OCI-LY1 (cell line): ENCODE data around the gene OGA.

Experiments used
- H2AFZ ChIP-seq: fragments of 200-600 bp; sonication (generic), shearing (Covaris generic); 2 replicates; pipeline ENCODE4 v1.6.0; 2014; ENCODE audit warnings: antibody characterized with exemption, mild to moderate bottlenecking, low read length
- H3F3A ChIP-seq: fragments of 200-600 bp; sonication (generic), shearing (Covaris generic); 2 replicates; pipeline ENCODE4 v1.6.0; 2014; ENCODE audit warnings: mild to moderate bottlenecking, antibody characterized with exemption, low read length, moderate library complexity; ENCODE audit not compliant: insufficient read depth
- H3K27ac ChIP-seq: fragments of 200-600 bp; sonication (generic); 2 replicates; pipeline ENCODE4 v1.5.1; 2014; ENCODE audit warnings: low read length, mixed run types, mild to moderate bottlenecking, low read depth; ENCODE audit not compliant: poor library complexity, severe bottlenecking
- H3K27me3 ChIP-seq: fragments of 200-600 bp; sonication (generic); 2 replicates; pipeline ENCODE4 v1.6.0; 2014; ENCODE audit warnings: antibody characterized with exemption, mild to moderate bottlenecking, low read length, moderate library complexity; ENCODE audit not compliant: insufficient read depth
- H3K36me3 ChIP-seq: fragments of 200-600 bp; sonication (generic); 2 replicates; pipeline ENCODE4 v1.6.1; 2014; ENCODE audit warnings: mild to moderate bottlenecking, antibody characterized with exemption, low read length, moderate library complexity, mixed read lengths; ENCODE audit not compliant: insufficient read depth
- H3K4me1 ChIP-seq: fragments of 200-600 bp; sonication (generic); 2 replicates; pipeline ENCODE4 v1.5.1; 2014; ENCODE audit warnings: mild to moderate bottlenecking, low read length, moderate library complexity; ENCODE audit not compliant: insufficient read depth, severe bottlenecking
- H3K4me2 ChIP-seq: fragments of 200-600 bp; sonication (generic), shearing (Covaris generic); 2 replicates; pipeline ENCODE4 v1.6.1; 2014; ENCODE audit warnings: low read length
- H3K4me3 ChIP-seq: fragments of 200-600 bp; sonication (generic); 2 replicates; pipeline ENCODE4 v1.5.1; 2014; ENCODE audit warnings: low read length, low read depth, mild to moderate bottlenecking, mixed read lengths; ENCODE audit not compliant: poor library complexity, severe bottlenecking
- H3K79me2 ChIP-seq: fragments of 200-600 bp; shearing (Covaris generic); 2 replicates; pipeline ENCODE4 v1.6.1; 2016; ENCODE audit warnings: mixed run types, low read length, mixed read lengths; ENCODE audit not compliant: insufficient read depth
- H3K9ac ChIP-seq: fragments of 200-600 bp; sonication (generic), shearing (Covaris generic); 2 replicates; pipeline ENCODE4 v1.6.1; 2014; ENCODE audit warnings: mild to moderate bottlenecking, low read length, mixed read lengths
- H3K9me2 ChIP-seq: fragments of 200-600 bp; sonication (generic), shearing (Covaris generic); 2 replicates; pipeline ENCODE4 v1.6.1; 2014; ENCODE audit warnings: low read depth, mild to moderate bottlenecking, low read length, mixed read lengths
- H3K9me3 ChIP-seq: fragments of 200-600 bp; shearing (Covaris generic); 2 replicates; pipeline ENCODE4 v1.6.1; 2014; ENCODE audit warnings: low read length, mixed read lengths
- H4K20me1 ChIP-seq: fragments of 200-600 bp; sonication (generic), shearing (Covaris generic); 2 replicates; pipeline ENCODE4 v1.6.0; 2016; ENCODE audit warnings: mild to moderate bottlenecking, low read length; ENCODE audit not compliant: insufficient read depth
- CTCF ChIP-seq: fragments of 200-600 bp; sonication (generic), shearing (Covaris generic); IDR thresholded peaks from 2 replicates; pipeline ENCODE4 v1.5.1; 2017; ENCODE audit warnings: mild to moderate bottlenecking, antibody characterized with exemption, low read length, moderate library complexity, mixed read lengths
- EZH2 ChIP-seq: fragments of 200-600 bp; sonication (generic), shearing (Covaris generic); IDR thresholded peaks from 2 replicates; pipeline ENCODE4 v1.8.0; 2017; ENCODE audit warnings: borderline replicate concordance, mixed run types, mild to moderate bottlenecking, antibody characterized with exemption, low read length, moderate library complexity, mixed read lengths

OGA gene

GRCh38 chr10:101766753-101767599 lies 51.3 kb downstream of the OGA start:
- no peaks in the 10 kb centered on the region for H3K27me3 ChIP-seq
- H3K79me2 ChIP-seq = no peaks in the 10 kb centered on the region
- TF ChIP-seq CTCF (no peak), EZH2 (no peak)

GRCh38 chr10:101766306-101766705 lies 51.9 kb downstream of the OGA start:
- H2AFZ ChIP-seq = no peak overlapping the region
- no peaks in the 10 kb centered on the region for H3K79me2 ChIP-seq
- no peaks in the 10 kb centered on the region for H3F3A ChIP-seq
- H3K27me3 ChIP-seq = no peaks in the 10 kb centered on the region
- no peaks in the 10 kb centered on the region for H3K9me3 ChIP-seq
- H3K27ac ChIP-seq = no peak overlapping the region
- TF ChIP-seq EZH2 (no peak), CTCF (no peak)
- H3K4me2 ChIP-seq = no peak overlapping the region
- H3K36me3 ChIP-seq = no peaks in the 10 kb centered on the region
- H3K9ac ChIP-seq = no peak overlapping the region
- H3K4me1 ChIP-seq = no peaks in the 10 kb centered on the region
- H3K9me2 ChIP-seq = no peaks in the 10 kb centered on the region
- H3K4me3 ChIP-seq = no peak overlapping the region
- H4K20me1 ChIP-seq = no peaks in the 10 kb centered on the region

More at GRCh38 chr10:101766753-101767599, 51.3 kb downstream of the OGA start:
- Histone ChIP-seq H3K4me3 (no peak overlapping the region), H2AFZ (no peak overlapping the region), H4K20me1 (no peaks in the 10 kb centered on the region), H3K36me3 (no peaks in the 10 kb centered on the region), H3F3A (no peaks in the 10 kb centered on the region), H3K9me3 (no peaks in the 10 kb centered on the region), H3K4me2 (no peak overlapping the region), H3K9me2 (no peaks in the 10 kb centered on the region), H3K4me1 (no peaks in the 10 kb centered on the region), H3K27ac (no peak overlapping the region), H3K9ac (no peak overlapping the region)

GRCh38 chr10:101763141-101763846 lies 55.0 kb downstream of the OGA start:
- no peak overlapping the region for H2AFZ ChIP-seq
- no peak overlapping the region for H3K4me3 ChIP-seq
- TF ChIP-seq EZH2 = no peak
- TF ChIP-seq CTCF = no peak
- H3K9me3 ChIP-seq = no peaks in the 10 kb centered on the region
- H3K27ac ChIP-seq = no peak overlapping the region
- H3K79me2 ChIP-seq = no peaks in the 10 kb centered on the region
- no peaks in the 10 kb centered on the region for H3F3A ChIP-seq
- H3K4me2 ChIP-seq = no peak overlapping the region
- H3K9me2 ChIP-seq = no peaks in the 10 kb centered on the region
- H3K9ac ChIP-seq = no peak overlapping the region
- H4K20me1 ChIP-seq = no peaks in the 10 kb centered on the region
- no peaks in the 10 kb centered on the region for H3K36me3 ChIP-seq
- H3K4me1 ChIP-seq = no peaks in the 10 kb centered on the region
- H3K27me3 ChIP-seq = no peaks in the 10 kb centered on the region
